Erythroblast (primary cell): Measurements from ENCODE around the gene TBX10.

Experiments used
- GATA1 ChIP-seq: IDR thresholded peaks from 2 replicates; pipeline ENCODE4 v1.6.1; 2011; ENCODE audit warnings: low read depth, mild to moderate bottlenecking, control low read depth, low read length, moderate library complexity
- POLR2A ChIP-seq: IDR thresholded peaks from 2 replicates; pipeline ENCODE4 v1.6.1; 2011; ENCODE audit warnings: mild to moderate bottlenecking, low read length

GRCh38 chr11:67662142-67662834 is 22.7 kb upstream of the TBX10 start:
- TF ChIP-seq POLR2A (no peak), GATA1 (no peak)
